ENCODE results near the gene MIPOL1.
"Not testable (repeated sequence)": the region's sequence is repeated elsewhere in the genome, so short reads cannot be mapped to it uniquely, and the experiment has no call there.

MIPOL1 gene

DNA sequence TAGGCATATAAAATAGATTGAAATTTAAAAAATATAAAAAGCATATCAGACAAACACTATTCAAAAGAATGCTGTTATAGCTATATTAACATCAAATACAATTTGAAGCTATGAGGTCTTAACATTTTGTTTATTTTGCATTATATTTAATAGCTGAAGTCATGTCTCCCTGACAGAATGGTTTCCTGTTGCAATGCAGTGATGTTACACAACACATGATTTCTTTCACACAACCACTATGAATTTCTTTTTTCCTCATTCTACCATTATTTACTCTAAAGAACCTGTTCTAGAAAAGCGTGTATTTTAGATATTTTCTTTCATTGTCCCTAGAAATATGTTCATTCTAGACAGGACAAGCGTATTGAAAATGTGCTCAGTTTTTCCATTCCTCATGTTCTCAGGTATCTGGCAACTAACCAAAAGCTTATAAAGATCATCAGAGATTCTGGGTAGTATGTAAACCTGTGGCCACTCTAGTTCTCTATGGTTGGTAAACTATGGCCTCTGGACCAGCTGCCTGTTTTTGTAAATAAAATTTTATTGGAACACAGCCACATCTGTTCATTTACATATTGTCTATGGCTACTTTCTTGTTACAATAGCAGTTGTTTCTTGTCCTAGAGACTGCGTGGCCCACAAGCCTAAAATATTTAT lies 213.5 kb downstream of the MIPOL1 start:
- no peak for DNase-seq

DNA sequence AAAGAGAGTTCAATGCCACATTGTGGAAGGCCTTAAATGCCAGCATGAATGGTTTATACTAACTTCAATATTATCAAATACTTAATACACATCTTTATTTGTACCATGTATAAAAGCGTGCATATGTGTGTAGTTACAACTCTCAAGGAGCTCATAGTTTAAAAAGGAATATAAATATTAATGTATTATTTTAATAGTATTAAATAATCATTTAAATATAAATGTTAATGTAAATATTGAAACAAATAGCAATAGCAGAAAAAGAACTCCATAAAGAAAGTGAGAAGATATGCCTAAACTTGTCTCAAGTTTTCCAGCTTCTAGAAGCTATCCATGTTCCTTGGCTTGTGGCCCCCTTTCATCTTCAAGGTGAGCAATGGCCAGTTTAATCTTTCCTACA lies 215.3 kb downstream of the MIPOL1 start:
- no peak for DNase-seq

DNA sequence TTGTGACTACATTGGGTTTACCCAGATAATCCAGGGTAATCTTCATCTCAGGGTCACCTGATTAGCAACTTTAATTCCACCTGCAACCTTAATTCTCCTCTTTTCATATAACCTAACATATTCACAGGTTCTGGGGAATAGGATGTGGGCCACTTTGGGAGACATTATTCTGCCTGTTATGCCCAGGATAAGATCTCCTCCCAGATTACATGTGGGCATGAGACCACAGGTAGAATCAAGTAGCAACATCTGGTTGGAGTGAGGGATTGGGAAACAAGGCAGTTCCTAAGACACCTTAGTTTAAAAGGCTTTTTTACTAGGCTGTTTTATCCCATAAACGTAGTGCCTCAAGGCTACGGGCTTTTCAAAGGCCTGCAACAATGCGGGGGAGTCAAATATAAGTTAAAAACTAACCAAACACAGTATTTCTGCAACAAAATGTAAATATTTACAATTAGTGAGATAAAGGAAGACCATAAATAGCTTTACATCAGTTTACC lies 215.8 kb downstream of the MIPOL1 start:
- no peak for DNase-seq

DNA sequence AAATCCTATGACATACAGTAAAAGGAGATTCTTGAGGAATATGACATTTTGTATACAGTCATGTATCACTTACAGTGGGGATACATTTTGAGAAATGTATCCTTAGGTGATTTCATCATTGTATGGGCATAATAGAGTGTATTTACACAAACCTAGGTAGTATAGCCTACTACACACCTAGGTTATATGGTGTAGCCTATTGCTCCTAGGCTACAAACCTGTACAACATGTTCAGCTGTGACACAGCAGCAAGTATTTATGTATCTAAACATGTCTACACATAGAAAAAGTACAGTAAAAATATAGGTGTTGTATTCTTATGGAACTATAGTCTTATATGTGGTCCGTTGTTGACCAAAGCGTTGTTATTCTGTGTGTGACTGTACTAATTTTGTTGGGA lies 218.5 kb downstream of the MIPOL1 start:
- DNase-seq = no peak

DNA sequence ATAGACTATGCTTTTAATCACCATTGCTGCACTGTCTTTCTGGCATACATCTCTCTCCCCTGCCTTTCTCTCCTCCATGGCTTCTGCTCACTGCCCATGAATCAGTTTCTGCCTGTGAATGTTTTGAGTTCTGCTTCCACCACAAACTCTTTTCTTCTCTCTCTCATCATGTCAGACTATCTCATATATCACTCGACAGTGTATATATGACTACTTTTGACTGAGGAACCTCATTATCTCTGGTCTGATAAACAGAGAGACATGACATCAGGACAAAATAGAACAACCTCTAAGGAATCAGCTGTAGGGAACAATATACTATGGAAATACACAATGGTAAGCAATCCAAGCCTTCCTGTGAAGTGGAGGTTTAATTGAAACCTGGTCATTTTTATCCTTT lies 219.4 kb downstream of the MIPOL1 start:
- no peak for DNase-seq

DNA sequence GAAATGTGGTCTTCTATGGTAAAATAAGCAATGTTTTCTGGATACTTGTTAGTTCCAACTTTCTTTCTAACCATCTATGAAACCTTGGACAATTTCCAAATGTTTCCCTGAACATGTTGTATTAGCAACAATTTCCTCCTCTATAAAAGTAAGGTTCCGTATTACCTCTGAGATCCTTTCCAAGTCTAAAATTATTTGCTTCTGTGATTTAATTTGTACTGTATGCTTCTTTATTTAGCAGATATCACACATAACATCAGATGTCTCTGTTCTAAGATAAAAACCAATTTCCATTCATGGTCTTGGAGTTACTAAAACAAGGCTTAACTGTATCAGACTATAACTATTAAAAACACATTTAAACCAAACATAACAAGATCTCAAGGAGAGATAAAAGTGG lies 220.1 kb downstream of the MIPOL1 start:
- DNase-seq = no peak

DNA sequence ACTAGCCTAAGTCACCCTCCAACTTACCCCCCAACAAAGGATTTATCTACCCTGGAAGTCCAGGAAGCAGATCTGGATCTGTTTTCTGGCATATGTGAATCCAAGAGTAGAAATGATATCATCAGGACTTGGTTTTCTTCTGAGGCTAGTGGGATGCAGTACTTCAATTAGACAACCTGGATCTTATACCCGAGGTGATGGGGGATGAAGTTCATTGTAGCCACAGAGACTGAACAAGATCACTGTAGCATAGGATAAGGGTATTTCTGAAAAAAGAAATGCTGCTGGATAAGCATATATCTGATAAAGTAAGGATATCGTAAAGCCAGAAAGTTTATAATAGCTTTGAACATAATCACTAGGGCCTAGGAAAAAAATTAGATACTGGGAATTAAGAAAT lies 222.9 kb downstream of the MIPOL1 start:
- no peak for DNase-seq

DNA sequence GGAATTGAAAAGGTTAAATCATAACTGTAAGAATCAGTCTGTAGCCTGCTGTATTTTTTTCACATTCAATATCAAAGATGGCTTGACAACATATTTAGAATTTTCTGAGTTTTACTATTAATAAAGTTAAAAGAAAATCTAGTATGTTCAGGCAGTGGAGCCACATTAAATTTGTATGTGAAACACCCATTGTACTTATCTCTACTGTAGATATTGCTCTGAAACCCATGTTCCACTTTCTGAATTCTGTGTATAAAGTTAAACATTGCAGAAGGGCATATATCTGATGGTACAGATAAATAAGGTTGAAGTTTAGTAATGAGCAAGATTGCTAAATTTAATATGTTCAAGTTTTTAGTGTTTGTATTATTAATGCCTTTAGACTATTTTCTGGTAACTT lies 224.6 kb downstream of the MIPOL1 start:
- DNase-seq = no peak

DNA sequence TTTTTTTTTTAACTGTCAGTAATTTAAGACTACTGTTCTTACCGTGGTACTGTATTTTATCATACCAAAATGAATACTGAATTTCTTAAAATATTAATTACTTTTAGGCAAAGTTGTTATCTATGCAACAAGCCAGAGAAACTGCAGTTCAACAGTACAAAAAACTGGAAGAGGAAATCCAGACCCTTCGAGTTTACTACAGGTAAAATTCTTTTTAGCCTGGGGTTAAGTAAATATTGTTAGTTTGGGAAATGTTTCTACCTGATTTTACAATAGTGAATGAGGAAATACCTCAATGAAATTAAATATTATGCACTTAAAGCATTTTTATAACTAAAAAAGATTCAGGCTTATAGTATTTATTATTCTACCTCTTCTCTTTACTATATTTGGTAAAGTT lies 225.0 kb downstream of the MIPOL1 start:
- DNase-seq = no peak

DNA sequence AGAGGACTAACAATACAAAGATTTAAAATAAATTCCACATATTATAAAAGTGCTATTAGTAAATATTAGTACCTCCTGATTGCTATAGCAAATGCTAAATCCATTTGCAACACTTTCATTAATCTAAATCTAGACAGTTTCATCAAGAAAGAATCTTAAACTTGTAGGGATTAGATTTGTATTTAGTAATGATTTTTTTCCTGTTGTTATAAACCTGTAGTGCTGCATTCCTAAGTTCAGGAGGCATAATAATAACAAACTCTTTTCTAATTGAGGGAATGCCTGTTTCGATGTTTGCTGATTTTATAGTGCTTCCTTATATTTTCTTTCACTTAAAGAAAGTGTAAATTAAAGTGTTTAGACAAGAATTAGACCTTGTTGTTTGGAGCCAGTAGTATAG lies 231.2 kb downstream of the MIPOL1 start:
- DNase-seq = no peak

DNA sequence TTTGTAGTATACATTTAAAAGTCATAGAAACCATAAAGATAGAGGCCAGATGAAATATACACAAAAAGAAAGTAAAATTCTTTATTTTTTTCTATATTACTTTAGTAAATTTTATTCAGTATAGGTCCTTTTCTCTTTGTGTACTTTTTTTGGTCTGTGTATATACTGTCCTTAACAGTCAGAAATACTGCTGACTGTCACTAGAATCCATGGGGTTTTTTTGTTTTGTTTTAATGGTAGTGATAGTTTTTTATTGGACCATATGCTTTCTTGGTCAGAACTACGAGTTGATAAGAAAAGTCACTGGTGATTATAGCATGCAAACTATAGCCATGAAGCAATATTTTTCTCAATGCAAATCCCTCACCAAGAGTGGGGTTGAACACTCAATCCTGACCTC lies 231.9 kb downstream of the MIPOL1 start:
- no peak for DNase-seq

DNA sequence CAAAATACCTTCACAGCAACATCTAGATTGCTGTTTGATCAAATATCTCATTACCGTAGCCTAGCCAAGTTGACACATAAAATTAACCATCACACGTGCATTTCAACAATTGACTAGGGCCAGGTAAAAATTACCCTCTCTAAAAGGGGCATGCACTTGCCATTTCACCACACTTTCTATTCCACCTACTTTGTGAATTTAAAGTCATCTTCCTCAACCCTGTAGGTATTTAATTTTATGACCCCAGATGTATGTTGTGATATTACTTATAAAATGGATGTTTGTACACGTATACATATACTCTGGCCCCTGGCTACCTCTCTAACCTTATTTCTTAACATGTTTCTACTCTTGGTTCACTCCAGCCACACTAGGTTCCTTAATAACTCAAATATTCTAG lies 237.1 kb downstream of the MIPOL1 start:
- DNase-seq = no peak

DNA sequence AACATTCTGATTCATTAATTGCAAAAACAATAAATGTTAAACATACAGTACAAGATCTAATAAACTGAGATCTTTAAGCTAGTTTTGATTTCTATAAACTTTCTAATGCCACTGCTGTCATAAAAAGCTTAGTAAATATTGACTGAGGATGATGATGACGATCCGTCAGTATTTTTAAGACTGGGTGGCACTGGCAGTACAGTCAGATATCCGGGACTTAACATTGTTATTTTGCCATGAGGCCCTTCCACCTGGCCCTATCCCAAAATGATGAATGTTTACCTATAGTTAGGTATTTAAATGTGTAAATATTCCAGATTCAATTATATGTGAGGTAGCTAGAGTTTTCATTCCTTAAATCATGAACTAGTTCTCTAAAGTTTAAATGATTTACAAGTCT lies 238.8 kb downstream of the MIPOL1 start:
- no peak for DNase-seq

DNA sequence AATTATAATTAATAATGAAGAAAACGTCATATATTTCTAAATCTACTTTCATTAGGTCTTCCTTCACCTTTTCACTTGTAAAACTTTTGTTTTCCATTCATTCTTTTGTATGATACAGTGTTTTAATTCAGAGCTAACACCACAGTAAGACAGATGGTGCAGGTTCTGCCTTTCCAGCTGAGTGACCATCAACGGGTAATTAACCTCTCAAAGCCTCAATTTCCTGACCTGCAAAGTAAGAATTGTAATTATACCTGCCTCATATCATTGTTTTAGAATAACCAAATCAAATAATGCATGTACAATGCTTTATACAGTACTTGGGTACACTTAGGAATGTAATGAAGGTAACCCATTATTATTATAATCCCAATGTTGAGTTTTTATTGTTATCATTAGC lies 239.8 kb downstream of the MIPOL1 start:
- DNase-seq = no peak

DNA sequence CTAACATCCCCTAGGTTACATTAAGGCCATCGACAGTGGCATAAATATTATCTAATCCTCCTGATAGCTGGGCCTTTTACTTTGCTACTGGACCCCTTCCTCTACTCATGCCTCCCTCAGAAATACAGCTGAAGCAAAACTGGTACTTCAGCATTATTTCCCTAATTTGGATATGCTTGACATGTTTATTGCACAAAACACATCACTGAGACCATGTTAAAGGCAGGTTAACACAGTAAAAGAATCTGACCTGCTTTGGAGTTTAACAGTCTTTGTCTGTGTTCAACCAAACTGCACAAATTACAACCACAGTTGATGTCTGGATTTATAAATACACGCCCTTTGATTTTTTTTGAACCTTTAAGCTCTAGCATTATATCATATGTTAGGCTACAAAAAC lies 240.7 kb downstream of the MIPOL1 start:
- no peak for DNase-seq

DNA sequence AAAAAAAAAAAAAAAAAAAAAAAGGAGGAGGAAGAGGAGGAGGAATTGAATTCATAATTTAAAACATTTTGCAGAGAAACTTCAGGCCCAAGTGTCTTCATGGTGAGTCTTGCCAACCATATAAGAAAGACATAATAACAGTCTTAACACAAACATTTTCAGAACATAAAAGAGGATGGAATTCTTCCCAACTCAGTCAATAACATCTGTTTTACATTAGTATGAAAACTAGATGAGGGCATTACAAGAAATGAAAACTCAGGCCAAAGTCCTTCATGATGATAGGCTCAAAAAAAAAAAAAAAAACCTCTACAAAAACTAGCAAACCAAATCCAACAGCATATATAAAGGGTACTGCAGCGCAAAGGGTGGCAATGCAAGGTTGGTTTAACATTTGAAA lies 245.7 kb downstream of the MIPOL1 start:
- DNase-seq = no peak

DNA sequence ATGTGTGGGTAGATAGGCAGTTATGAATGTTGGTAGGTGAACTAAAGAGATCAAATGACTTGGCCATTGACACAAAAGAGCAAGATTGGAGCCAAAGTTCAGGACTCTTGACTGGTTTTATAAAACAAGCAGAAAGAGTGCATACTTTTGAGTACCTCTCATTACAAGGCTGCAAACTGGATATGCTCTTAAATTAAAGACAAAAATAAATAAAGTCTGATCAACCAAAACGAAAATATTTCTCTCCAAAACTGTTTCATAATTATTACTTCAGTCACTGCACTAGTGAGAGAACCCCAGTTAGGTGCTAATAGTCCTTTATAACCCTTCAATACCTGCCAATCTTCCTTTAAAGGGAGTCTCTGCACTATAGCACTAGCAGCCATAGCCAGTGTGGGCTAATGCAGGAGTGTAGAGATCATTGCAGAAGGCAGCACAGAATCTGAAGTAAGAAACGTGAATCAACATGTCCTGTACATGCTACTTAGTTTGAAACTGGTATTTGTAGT lies 250.2 kb downstream of the MIPOL1 start:
- no peak for DNase-seq

DNA sequence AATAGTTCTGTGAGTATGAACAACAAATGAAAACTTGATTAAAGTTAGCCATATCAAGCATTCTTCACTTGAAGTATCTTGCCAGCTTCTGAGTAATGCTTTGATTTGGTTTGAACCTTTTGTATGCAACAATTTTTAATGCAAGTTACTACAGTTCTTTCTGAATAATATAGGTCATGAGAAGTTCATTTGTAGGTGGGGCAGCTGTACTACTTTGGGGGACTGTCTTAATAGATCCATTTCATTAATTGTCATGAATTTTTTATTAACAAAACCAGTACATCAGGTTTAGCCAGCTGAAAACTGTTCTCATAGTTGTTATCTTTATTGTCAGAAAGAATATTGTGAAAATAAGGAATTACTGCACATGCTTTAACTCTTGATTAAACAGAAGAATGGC lies 254.6 kb downstream of the MIPOL1 start:
- no peak for DNase-seq

DNA sequence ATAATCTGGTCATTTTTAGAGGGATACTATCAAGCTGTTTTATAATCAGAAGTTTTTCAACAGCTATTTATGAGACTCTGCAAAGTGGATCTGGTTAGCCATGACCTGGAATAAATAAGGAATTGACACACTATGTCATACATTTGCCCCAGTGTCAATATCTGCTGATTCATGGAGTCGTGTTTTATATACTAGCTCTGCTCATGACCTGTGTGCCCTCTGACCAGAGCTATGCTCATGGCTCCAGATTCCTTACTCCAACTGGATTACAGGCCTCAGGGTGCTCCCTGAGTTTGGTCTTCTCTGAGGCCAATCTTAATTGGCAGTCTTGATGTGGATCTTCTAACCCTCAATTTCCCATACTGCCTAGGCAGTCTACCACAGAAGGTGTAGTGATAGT lies 256.2 kb downstream of the MIPOL1 start:
- no peak for DNase-seq

DNA sequence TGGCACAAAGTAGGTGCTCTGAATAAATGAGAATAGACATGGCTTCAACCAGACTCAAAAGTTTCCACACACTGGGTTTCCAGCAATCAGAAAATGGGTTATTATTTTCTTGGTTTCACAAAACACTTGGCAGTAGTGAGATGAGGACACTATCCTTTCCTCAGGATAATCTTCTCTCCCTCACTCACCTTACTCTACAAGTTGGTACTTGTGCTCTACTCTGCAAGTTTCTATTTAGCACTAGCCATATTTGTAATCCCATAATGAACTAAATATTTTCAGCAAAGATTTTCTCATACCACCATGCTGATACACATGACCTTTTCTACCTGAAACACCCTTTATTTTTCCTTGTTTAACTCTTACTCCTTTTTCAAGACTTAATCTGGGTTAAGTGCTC lies 259.6 kb downstream of the MIPOL1 start:
- no peak for DNase-seq

DNA sequence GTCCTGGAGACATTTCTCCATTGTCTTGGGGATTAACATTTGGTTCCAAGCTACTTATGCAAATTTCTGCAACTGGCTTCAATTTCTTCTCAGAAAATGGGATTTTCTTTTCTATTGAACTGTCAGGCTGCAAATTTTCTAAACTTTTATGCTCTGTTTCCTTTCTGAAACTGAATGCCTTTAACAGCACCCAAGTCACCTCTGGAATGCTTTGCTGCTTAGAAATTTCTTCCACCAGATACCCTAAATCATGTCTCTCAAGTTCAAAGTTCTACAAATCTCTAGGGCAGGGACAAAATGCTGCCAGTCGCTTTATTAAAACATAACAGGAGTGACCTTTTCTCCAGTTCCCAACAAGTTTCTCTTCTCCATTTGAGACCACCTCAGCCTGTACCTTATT lies 264.7 kb downstream of the MIPOL1 start:
- DNase-seq = not testable (repeated sequence)

DNA sequence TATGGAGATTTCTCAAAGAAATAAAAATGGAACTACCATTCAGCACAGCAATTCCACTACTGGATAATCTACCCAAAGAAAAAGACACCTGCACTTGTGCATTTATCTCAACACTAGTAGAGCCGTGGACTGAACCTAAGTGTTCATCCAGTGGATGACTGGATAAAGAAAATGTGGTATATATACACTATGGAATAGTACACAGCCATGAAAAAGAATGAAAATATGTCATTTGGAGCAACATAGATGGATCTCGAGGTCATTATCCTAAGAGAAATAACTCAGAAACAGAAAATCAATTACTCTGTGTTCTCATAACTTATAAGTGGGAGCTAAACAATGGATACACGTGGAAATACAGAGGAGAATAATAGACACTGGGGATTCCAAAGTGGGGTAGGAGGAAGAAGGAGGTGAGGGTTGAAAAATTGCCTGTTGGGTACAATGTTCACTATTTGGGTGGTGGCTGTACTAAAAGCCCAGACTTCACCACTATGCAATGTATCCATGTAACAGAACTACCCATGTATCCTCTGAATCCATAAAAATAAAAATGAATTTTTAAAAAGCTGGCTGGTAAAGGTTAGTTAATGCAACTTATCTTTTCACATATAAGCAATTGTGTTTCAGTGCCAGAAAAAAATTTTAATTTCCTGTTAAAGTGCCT lies 266.6 kb downstream of the MIPOL1 start:
- no peak for DNase-seq

DNA sequence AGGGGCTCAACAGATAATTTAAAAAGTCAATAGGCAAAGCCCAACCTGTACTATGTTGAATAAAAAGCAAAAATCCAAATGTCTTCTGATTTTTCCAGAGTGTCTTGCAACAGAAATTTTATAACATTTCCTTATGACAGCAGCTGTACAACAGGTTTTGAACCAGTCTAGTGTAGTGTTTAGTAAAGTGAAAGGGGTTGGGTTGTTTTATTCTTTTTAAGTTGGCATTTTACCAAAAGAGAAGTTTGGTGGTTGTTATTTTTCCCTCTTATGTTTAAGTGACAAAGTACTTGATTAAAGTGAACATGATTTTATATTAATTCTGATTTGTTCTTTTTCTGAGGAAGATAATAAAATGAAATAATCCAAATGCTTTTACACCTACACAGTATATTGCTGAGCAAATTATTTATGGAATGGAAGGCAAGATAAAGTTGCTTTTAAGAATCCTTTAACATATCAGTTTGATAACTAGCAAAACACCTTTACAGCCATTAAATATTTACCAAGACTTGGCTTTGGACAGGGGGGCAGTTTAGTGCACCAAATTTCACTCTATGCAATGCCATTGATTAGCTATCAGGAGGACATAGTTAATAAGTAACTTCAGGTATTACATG lies 268.4 kb downstream of the MIPOL1 start:
- DNase-seq = no peak

DNA sequence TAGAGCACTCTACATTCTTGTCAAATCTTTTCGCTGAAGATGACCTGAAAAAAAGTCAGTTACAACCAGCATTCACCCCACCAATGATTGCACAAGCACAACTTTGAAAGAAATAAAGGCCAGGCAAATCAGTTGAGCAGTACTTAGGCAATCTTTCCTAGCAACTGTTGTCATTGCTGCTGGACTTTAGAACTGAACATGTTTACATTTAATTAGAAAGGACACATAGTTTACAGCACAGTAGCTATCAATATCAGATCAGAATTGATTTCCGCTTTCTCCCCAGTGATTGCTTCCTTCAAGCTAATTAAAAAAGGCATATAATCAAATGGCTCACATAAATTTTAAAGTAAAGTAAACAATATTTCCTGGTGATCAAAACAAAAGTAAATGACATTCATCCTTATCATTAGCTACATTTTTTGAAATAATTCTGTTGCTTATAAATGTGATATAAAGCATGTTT lies 268.9 kb downstream of the MIPOL1 start:
- no peak for DNase-seq
